Activated CD4-positive, alpha-beta T cell treated with anti-CD3 and anti-CD28 coated beads for 4 hours (primary cell): ENCODE measurements around the gene PSRC1.

Source experiments
- DNase-seq, 2 donors: peaks; one replicate each; pipeline ENCODE4 v3.0.0-alpha.2; 2020

Gene PSRC1

GRCh38 chr1:109271458-109271857 lies 11.5 kb downstream of the PSRC1 start:
- no peak for DNase-seq

- DNase-seq: no peak
These were observed 12.2 kb downstream of the PSRC1 start for GRCh38 chr1:109270623-109271317.

GRCh38 chr1:109269981-109270622 lies 12.8 kb downstream of the PSRC1 start:
- no peak for DNase-seq

- no peak for DNase-seq
These were observed 13.5 kb downstream of the PSRC1 start for GRCh38 chr1:109269212-109269980.

- no peak for DNase-seq
These were observed 14.3 kb downstream of the PSRC1 start for GRCh38 chr1:109268431-109269211.

- DNase-seq: no peak
These were observed 15.1 kb downstream of the PSRC1 start for GRCh38 chr1:109267743-109268300.

- no peak for DNase-seq
These were observed 16.0 kb downstream of the PSRC1 start for GRCh38 chr1:109266965-109267364.

GRCh38 chr1:109265741-109266330 lies 17.1 kb downstream of the PSRC1 start:
- DNase-seq: no peak

- no peak for DNase-seq
These were observed 17.9 kb downstream of the PSRC1 start for GRCh38 chr1:109265016-109265415.

- DNase-seq: no peak
These were observed 18.6 kb downstream of the PSRC1 start for GRCh38 chr1:109264379-109264755.

GRCh38 chr1:109263597-109264378 lies 19.2 kb downstream of the PSRC1 start:
- DNase-seq: peak; percentile 68 to 73

- no peak for DNase-seq
These were observed 19.7 kb downstream of the PSRC1 start for GRCh38 chr1:109263234-109263596.

- no peak for DNase-seq
These were observed 20.5 kb downstream of the PSRC1 start for GRCh38 chr1:109262231-109263055.

- DNase-seq: no peak
These were observed 21.4 kb downstream of the PSRC1 start for GRCh38 chr1:109261578-109261977.

- no peak for DNase-seq
These were observed 21.9 kb downstream of the PSRC1 start for GRCh38 chr1:109261006-109261405.

GRCh38 chr1:109259674-109260557 lies 23.0 kb downstream of the PSRC1 start:
- DNase-seq: no peak

GRCh38 chr1:109258481-109259466 lies 24.2 kb downstream of the PSRC1 start:
- no peak for DNase-seq

- no peak for DNase-seq
These were observed 25.1 kb downstream of the PSRC1 start for GRCh38 chr1:109257682-109258421.
